MCF 10A (cell line): ENCODE data around the gene HDAC1. TPM values are rescaled to one million over a fixed set of nuclear protein-coding genes. Genes with fewer than 3 reads are reported as not detected.

Experiments
- BruUV-seq: library from RNA; stranded (reverse); fragments of 400-500 nt; replicated peaks from 2 replicates; lab custom pipeline; 2021; lab: Mats Ljungman, UMichigan
- CTCF ChIA-PET: fragments of 300-600 bp; sonication (Branson Sonifier 250); formaldehyde crosslinking; extraction: SDS; loops from one replicate; lab custom pipeline; 2021; ENCODE audit warnings: antibody characterized with exemption, inconsistent platforms; lab: Yijun Ruan, JAX
- POLR2A ChIA-PET: fragments of 300-600, 350-650 bp; sonication (Branson Sonifier 250); formaldehyde crosslinking; extraction: SDS; loops from one replicate; lab custom pipeline; 2020; ENCODE audit warnings: antibody characterized with exemption, inconsistent platforms; lab: Yijun Ruan, JAX
- DNase-seq: peaks from one replicate; pipeline ENCODE4 v3.0.0-alpha.2; 2018; ENCODE audit not compliant: unreplicated experiment
- H3K27ac Mint-ChIP-seq: one replicate; pipeline ENCODE4 v1.8.0; 2022; ENCODE audit warnings: mild to moderate bottlenecking, low read depth, mixed read lengths; ENCODE audit not compliant: unreplicated experiment
- H3K27me3 Mint-ChIP-seq: one replicate; pipeline ENCODE4 v1.8.0; 2022; ENCODE audit warnings: mixed read lengths; ENCODE audit not compliant: insufficient read depth, unreplicated experiment
- H3K36me3 Mint-ChIP-seq: one replicate; pipeline ENCODE4 v1.8.0; 2022; ENCODE audit warnings: mild to moderate bottlenecking, moderate library complexity, mixed read lengths; ENCODE audit not compliant: insufficient read depth, unreplicated experiment
- H3K4me1 Mint-ChIP-seq: one replicate; pipeline ENCODE4 v1.8.0; 2022; ENCODE audit warnings: mixed read lengths; ENCODE audit not compliant: insufficient read depth, unreplicated experiment
- H3K4me3 Mint-ChIP-seq: one replicate; pipeline ENCODE4 v1.8.0; 2022; ENCODE audit warnings: mild to moderate bottlenecking, moderate library complexity, mixed read lengths; ENCODE audit not compliant: unreplicated experiment
- H3K9me3 Mint-ChIP-seq: one replicate; pipeline ENCODE4 v1.8.0; 2022; ENCODE audit warnings: mixed read lengths; ENCODE audit not compliant: unreplicated experiment
- CTCF ChIP-seq: fragments of 200-600 bp; IDR thresholded peaks from one replicate; pipeline ENCODE4 v1.8.0; 2022; ENCODE audit warnings: antibody characterized with exemption, mild to moderate bottlenecking; ENCODE audit not compliant: unreplicated experiment
- intact Hi-C: fragments of 100-400 bp; cut with micrococcal nuclease; formaldehyde crosslinking; loops from 2 replicates; pipeline ENCODE4 v1.14.1; 2022
- total RNA-seq: library from RNA; stranded (reverse); gene quantifications from 2 replicates; pipeline ENCODE4 v1.2.3, GENCODE V29; 2022

HDAC1 gene
- total RNA-seq, 1 experiment from 2014 or later = 39.7 TPM

GRCh38 chr1:32362474-32363313 is 70.8 kb downstream of the HDAC1 start, which contains the start of the genes FAM229A and TSSK3:
FAM229A (minus strand) TSS chr1:32362485; CDS start chr1:32362091, 394 bp downstream.
TSSK3 (plus strand) TSS chr1:32362539; CDS start chr1:32362702, 163 bp downstream.
- Mint-ChIP-seq H3K4me1 (no peaks in the 10 kb centered on the region), H3K36me3 (peaks cover 52% of the 10 kb centered on the region), H3K27me3 (no peaks in the 10 kb centered on the region), H3K4me3 (no peak within 1 kb of the TSS), H3K27ac (peak within 1 kb of the TSS; percentile 30), H3K9me3 (no peaks in the 10 kb centered on the region)
- ChIA-PET CTCF (interaction anchor here (0.8 kb wide), 1 partner anchor 12 kb away, joined by 4 read pairs; no protein-coding TSS in a partner anchor), POLR2A (no interaction called here)
- intact Hi-C loops = no loop called here
- BruUV-seq = no TSS peak
- TF ChIP-seq CTCF = no peak
- no peak for DNase-seq

- no TSS peak for BruUV-seq
- Mint-ChIP-seq H3K27me3 (no peaks in the 10 kb centered on the region), H3K36me3 (peaks cover 62% of the 10 kb centered on the region), H3K4me3 (no peak overlapping the region), H3K9me3 (no peaks in the 10 kb centered on the region), H3K4me1 (no peaks in the 10 kb centered on the region), H3K27ac (no peak overlapping the region)
- intact Hi-C loops = no loop called here
- TF ChIP-seq CTCF = no peak
- ChIA-PET POLR2A (interaction anchor here (0.6 to 2.2 kb wide), 3 partner anchors 11 to 148 kb away, joined by 3 to 6 read pairs (median 4); partner anchors contain the start of gene BSDC1), CTCF (interaction anchor here (0.6 to 0.8 kb wide), 2 partner anchors 11 to 12 kb away, joined by 4 read pairs; no protein-coding TSS in a partner anchor)
- DNase-seq = peak; percentile 23
Measured at GRCh38 chr1:32363713-32364112, 71.8 kb downstream of the HDAC1 start.

GRCh38 chr1:32364836-32365235 is 73.0 kb downstream of the HDAC1 start:
- Mint-ChIP-seq H3K27me3 (no peaks in the 10 kb centered on the region), H3K4me1 (no peaks in the 10 kb centered on the region), H3K27ac (no peak overlapping the region), H3K9me3 (no peaks in the 10 kb centered on the region), H3K36me3 (peaks cover 68% of the 10 kb centered on the region), H3K4me3 (no peak overlapping the region)
- no peak for DNase-seq
- CTCF ChIA-PET = interaction anchor here (0.5 kb wide), 1 partner anchor 17 kb away, joined by 3 read pairs; no protein-coding TSS in a partner anchor
- BruUV-seq = no TSS peak
- POLR2A ChIA-PET = interaction anchor here (0.8 to 2.2 kb wide), 2 partner anchors 12 to 30 kb away, joined by 4 to 6 read pairs; partner anchors contain the start of gene BSDC1
- no peak for TF ChIP-seq CTCF
- intact Hi-C loops = no loop called here

- no peaks in the 10 kb centered on the region for H3K27me3 Mint-ChIP-seq
- H3K4me1 Mint-ChIP-seq = no peaks in the 10 kb centered on the region
- TSS peak; percentile 17 for BruUV-seq
- ChIA-PET CTCF (interaction anchor here (0.5 to 0.6 kb wide), 2 partner anchors 17 to 374 kb away, joined by 3 to 4 read pairs; no protein-coding TSS in a partner anchor), POLR2A (interaction anchor here (0.7 to 2.2 kb wide), 3 partner anchors 12 to 29 kb away, joined by 3 to 6 read pairs (median 4); partner anchors contain the start of gene BSDC1)
- H3K4me3 Mint-ChIP-seq = no peak overlapping the region
- H3K27ac Mint-ChIP-seq = no peak overlapping the region
- intact Hi-C loops = no loop called here
- peaks cover 70% of the 10 kb centered on the region for H3K36me3 Mint-ChIP-seq
- DNase-seq = no peak
- H3K9me3 Mint-ChIP-seq = no peaks in the 10 kb centered on the region
- TF ChIP-seq CTCF = no peak
Measured at GRCh38 chr1:32365445-32365844, 73.6 kb downstream of the HDAC1 start.
